HEK293 (cell line): ENCODE results near the gene FRMD6.

Source experiments
- CTCF ChIP-seq: fragments of 450-650 bp; formaldehyde crosslinking; IDR thresholded peaks from 2 replicates; pipeline ENCODE4 v1.5.1; 2016; ENCODE audit warnings: missing biosample characterization, missing genetic modification characterization
- MZF1 ChIP-seq: fragments of 450-650 bp; formaldehyde crosslinking; IDR thresholded peaks from 2 replicates; pipeline ENCODE4 v1.5.1; 2017; ENCODE audit warnings: missing biosample characterization, missing genetic modification characterization, borderline replicate concordance
- WT1 ChIP-seq: fragments of 450-650 bp; formaldehyde crosslinking; IDR thresholded peaks from 2 replicates; pipeline ENCODE4 v1.5.1; 2016; ENCODE audit warnings: missing biosample characterization, missing genetic modification characterization
- ZBTB7A ChIP-seq: fragments of 450-650 bp; formaldehyde crosslinking; IDR thresholded peaks from 2 replicates; pipeline ENCODE4 v1.5.1; 2016; ENCODE audit warnings: low read depth, missing biosample characterization, missing genetic modification characterization
- ZNF114 ChIP-seq: fragments of 450-650 bp; formaldehyde crosslinking; IDR thresholded peaks from 2 replicates; pipeline ENCODE4 v1.5.0; 2017; ENCODE audit warnings: missing biosample characterization, missing genetic modification characterization
- ZNF23 ChIP-seq: fragments of 450-650 bp; formaldehyde crosslinking; IDR thresholded peaks from 2 replicates; pipeline ENCODE4 v1.5.1; 2016; ENCODE audit warnings: missing biosample characterization, missing genetic modification characterization, borderline replicate concordance
- ZNF518A ChIP-seq: fragments of 450-650 bp; formaldehyde crosslinking; conservative IDR thresholded peaks from 2 replicates; pipeline ENCODE4 v1.5.1; 2016; ENCODE audit warnings: low read depth, missing biosample characterization, missing genetic modification characterization

- TF ChIP-seq WT1, result no peak
- no peak for TF ChIP-seq ZNF518A (tag by site-specific recombination)
- no peak for TF ChIP-seq MZF1 (tag by site-specific recombination)
- no peak for TF ChIP-seq CTCF
- TF ChIP-seq ZBTB7A (tag by site-specific recombination), result no peak
- no peak for TF ChIP-seq ZNF23
- no peak for TF ChIP-seq ZNF114 (tag by site-specific recombination)
These were observed 30.1 kb upstream of the FRMD6 start for GRCh38 chr14:51621654-51622053.
